Ovary (tissue), 9 donors: ENCODE results near the gene GYG1. TPM values are rescaled to one million over a fixed set of nuclear protein-coding genes. Genes with fewer than 3 reads are reported as not detected.

ENCODE experiments used
- DNase-seq, 5 donors: peaks; one replicate each; pipeline ENCODE4 v3.0.0-alpha.2; 2019 to 2020
- H3K27ac ChIP-seq, 2 donors: fragments of 200-600 bp; one replicate each; pipeline versions ENCODE4 v1.5.1 to v1.8.0; 2019 to 2022
- H3K27me3 ChIP-seq: fragments of 200-600 bp; one replicate; pipeline ENCODE4 v1.8.0; 2022
- H3K36me3 ChIP-seq: fragments of 200-600 bp; sonication (generic); one replicate; pipeline ENCODE4 v1.5.1; 2019
- H3K4me1 ChIP-seq: one replicate; pipeline ENCODE4 v1.8.1; 2013; ENCODE audit warnings: mild to moderate bottlenecking, moderate library complexity; ENCODE audit not compliant: insufficient read depth
- H3K4me3 ChIP-seq: fragments of 200-600 bp; sonication (generic); one replicate; pipeline ENCODE4 v1.5.1; 2017
- H3K9me3 ChIP-seq, 2 donors: fragments of 200-600 bp in 1 of 2; sonication (generic) in 1 of 2; one replicate each; pipeline versions ENCODE4 v1.5.1 to v1.8.1; 2013 to 2019; ENCODE audit warnings: mild to moderate bottlenecking in 1 of 2, moderate library complexity in 1 of 2
- CTCF ChIP-seq, 3 donors: fragments of 450-650 bp in 2 of 3; fragments of 200-600 bp in 1 of 3; IDR thresholded peaks; one replicate each; pipeline versions ENCODE4 v1.5.1 to v1.8.0; 2016 to 2022; ENCODE audit warnings: antibody characterized with exemption in 3 of 3, mild to moderate bottlenecking in 1 of 3
- EP300 ChIP-seq: sonication (generic); formaldehyde crosslinking; IDR thresholded peaks from one replicate; pipeline ENCODE4 v1.6.1; 2017; ENCODE audit warnings: antibody characterized with exemption
- POLR2A ChIP-seq: fragments of 450-650 bp; IDR thresholded peaks from one replicate; pipeline ENCODE4 v1.6.1; 2017; ENCODE audit warnings: antibody characterized with exemption, mild to moderate bottlenecking, moderate library complexity
- WGBS, 3 donors: extraction: QIAGEN DNeasy Blood & Tissue Kit in 1 of 3; methylation state at CpG; one replicate each; pipeline versions ENCODE4 v1.1.5 to v1.1.7; 2013 to 2017; 5-methylcytosine and 5-hydroxymethylcytosine counted together
- intact Hi-C, 4 donors: fragments of 100-400 bp; cut with DNase I; formaldehyde crosslinking; loops; one replicate each; pipeline versions ENCODE4 v1.11.0 to v1.15.1; 2022 to 2023
- polyA plus RNA-seq, 2 donors: library from polyadenylated mRNA; stranded (reverse); fragments of 200-250 nt in 1 of 2; fragments of 350-450 nt in 1 of 2; fragmentation: Illumina TruSeq in 1 of 2; extraction: RNeasy Lipid Tissue Mini Kit (QIAGEN cat#74804) in 1 of 2; gene quantifications; one replicate each; pipeline ENCODE4 v1.2.3, GENCODE V29; 2013 to 2014
- total RNA-seq, 7 donors: library from RNA; depleted of rRNA in 2 of 7; stranded (reverse); fragments of >200 nt in 2 of 7; fragmentation: NEBNext Ultra II Directional in 3 of 7; extraction: Animal tissue kit (Norgen Biotek cat#: 25700) in 3 of 7; gene quantifications; one replicate each; pipeline versions ENCODE4 v1.1.0 to v1.2.4, GENCODE V29; 2016 to 2023
- donor health status: DM: no; HTN: no; CAD: no; lungs with moderate emphysema.
- donor health status: DM: no; HTN: no; CAD: no.
- donor health status: Bipolar disorder and iron deficiency.
- donor health status: DM: yes; HTN: yes; CAD: no.
- donor health status: DM: no; HTN: no; CAD: no.
- donor health status: DM: yes; HTN: yes; CAD: no.

The GYG1 gene
- total and polyA plus RNA-seq, 9 donors, result 23.8 to 86.1 (median 58.4) TPM

DNA sequence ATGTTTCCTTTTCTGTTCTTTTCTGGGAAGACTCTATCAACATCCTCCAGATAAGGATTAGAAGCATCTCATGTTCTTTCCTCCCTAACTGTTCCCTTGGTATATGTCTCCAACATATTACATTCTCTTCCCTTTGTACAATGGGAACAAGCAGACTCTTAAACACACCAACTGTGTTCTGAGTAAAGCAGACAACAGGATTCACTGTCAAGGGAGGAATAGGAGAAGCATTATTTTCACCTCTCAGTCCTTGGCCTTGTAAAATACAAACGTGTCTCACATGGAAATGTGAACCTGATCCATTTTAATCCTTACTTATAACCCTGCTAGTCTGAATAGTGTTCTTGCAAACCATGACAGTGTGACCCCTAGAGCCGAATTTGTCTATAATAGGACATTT, 19.6 kb downstream of the GYG1 start:
- TF ChIP-seq CTCF (IDR thresholded peaks at IDR 0.05), result no peak
- TF ChIP-seq EP300, result no peak
- no peak for TF ChIP-seq POLR2A
- Histone ChIP-seq H3K27ac (no peak overlapping the region), H3K36me3 (no peaks in the 10 kb centered on the region), H3K4me3 (no peak overlapping the region), H3K9me3 (no peaks in the 10 kb centered on the region), H3K4me1 (no peaks in the 10 kb centered on the region), H3K27me3 (no peaks in the 10 kb centered on the region)
- 40 to 49% (median 47%) methylated on average over 2 of the region's 2 CpGs for WGBS, 3 donors
- intact Hi-C loops, result no loop called here
- no peak for DNase-seq

GRCh38 chr3:149011676-149012075, 20.3 kb downstream of the GYG1 start:
- Histone ChIP-seq H3K9me3 (no peaks in the 10 kb centered on the region), H3K4me3 (no peak overlapping the region), H3K4me1 (no peaks in the 10 kb centered on the region), H3K36me3 (no peaks in the 10 kb centered on the region), H3K27ac (no peak overlapping the region), H3K27me3 (no peaks in the 10 kb centered on the region)
- WGBS, 3 donors, result 73 to 87% (median 81%) methylated on average over 5 of the region's 5 CpGs
- no peak for TF ChIP-seq CTCF (IDR thresholded peaks at IDR 0.05)
- TF ChIP-seq POLR2A, result no peak
- no peak for TF ChIP-seq EP300
- intact Hi-C loops, result no loop called here
- DNase-seq, result no peak

DNA sequence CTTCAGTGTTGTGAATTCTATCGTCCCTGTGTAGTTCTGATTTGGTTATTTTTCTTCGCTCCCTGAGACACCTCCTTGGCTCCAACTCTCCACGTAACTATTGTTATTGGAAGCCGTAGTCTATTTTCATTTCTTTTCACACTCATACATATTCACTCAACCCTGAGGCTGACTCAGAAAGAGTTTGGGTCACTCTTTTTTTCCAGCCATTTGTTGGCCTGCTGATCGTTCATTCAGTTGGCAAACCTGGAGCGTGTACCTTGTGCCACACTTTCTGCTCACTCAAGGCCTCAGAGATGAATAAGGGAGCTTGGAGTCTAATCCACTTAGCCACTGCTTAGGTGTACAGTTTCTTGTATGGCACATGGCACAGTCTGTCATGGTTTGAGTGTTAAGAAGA, 22.4 kb downstream of the GYG1 start:
- no peaks in the 10 kb centered on the region for H3K9me3 ChIP-seq
- DNase-seq, result no peak
- H3K27ac ChIP-seq, result no peak overlapping the region
- no peak for TF ChIP-seq CTCF (IDR thresholded peaks at IDR 0.05)
- no peak for TF ChIP-seq POLR2A
- no peak for TF ChIP-seq EP300
- WGBS, 3 donors, result 79 to 91% (median 88%) methylated on average over 6 of the region's 6 CpGs
- no peaks in the 10 kb centered on the region for H3K36me3 ChIP-seq
- H3K4me3 ChIP-seq, result no peak overlapping the region
- intact Hi-C loops, result no loop called here
- H3K27me3 ChIP-seq, result no peaks in the 10 kb centered on the region
- no peaks in the 10 kb centered on the region for H3K4me1 ChIP-seq

DNA sequence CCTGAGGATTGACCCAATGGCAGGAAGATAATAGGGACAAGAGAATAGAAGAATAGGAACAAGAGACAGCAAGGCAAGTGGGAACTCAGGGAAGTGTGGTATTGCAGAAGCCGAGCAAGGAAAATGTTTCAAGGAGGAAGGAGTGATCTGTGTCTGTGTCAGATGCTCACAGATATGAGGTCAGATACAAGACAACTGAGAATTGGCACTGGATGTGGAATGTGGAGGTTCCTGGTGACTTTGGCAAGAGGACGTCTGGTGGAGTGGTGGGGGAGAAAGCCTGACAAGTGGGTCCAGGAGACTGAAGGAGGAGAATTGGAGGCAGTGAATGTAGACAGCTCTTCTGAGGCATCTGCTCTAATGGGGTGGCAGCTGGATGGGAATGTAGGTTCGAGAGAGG, 24.1 kb downstream of the GYG1 start:
- no peaks in the 10 kb centered on the region for H3K36me3 ChIP-seq
- WGBS, 3 donors, result 83 to 89% (median 85%) methylated on average over 3 of the region's 3 CpGs
- no peak for TF ChIP-seq POLR2A
- TF ChIP-seq EP300, result no peak
- TF ChIP-seq CTCF (IDR thresholded peaks at IDR 0.05), result no peak
- intact Hi-C loops, result no loop called here
- DNase-seq, result no peak
- no peaks in the 10 kb centered on the region for H3K9me3 ChIP-seq
- H3K27me3 ChIP-seq, result no peaks in the 10 kb centered on the region
- no peak overlapping the region for H3K4me3 ChIP-seq
- no peak overlapping the region for H3K27ac ChIP-seq
- no peaks in the 10 kb centered on the region for H3K4me1 ChIP-seq

DNA sequence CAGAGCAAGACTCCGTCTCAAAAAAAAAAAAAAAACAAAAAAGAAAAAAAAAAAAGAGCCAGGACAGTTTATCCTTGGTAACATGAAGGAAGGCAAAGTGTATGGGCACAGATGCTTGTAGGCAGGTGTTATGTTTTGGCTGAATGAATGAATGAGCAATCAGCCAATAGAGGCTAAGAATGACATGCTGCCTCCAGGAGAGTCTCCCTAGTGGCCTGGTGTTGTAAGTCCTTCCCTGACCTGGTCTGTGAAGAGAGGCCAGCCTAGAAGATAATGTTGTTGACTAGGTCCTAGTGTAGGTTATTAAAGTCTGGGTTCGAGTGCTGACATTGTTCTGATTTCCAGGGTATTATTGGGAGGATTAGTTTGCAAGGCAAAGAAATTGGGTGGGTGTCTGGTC, 24.9 kb downstream of the GYG1 start:
- intact Hi-C loops, result no loop called here
- Histone ChIP-seq H3K4me1 (no peaks in the 10 kb centered on the region), H3K27ac (no peak overlapping the region), H3K27me3 (no peaks in the 10 kb centered on the region), H3K36me3 (no peaks in the 10 kb centered on the region), H3K9me3 (no peaks in the 10 kb centered on the region), H3K4me3 (no peak overlapping the region)
- 92 to 98% (median 97%) methylated on average over 2 of the region's 2 CpGs for WGBS, 3 donors
- DNase-seq, result no peak
- no peak for TF ChIP-seq CTCF (IDR thresholded peaks at IDR 0.05)
- TF ChIP-seq POLR2A, result no peak
- no peak for TF ChIP-seq EP300
